CD4-positive, alpha-beta memory T cell (primary cell): ENCODE data around the gene ITGAD. TPM values are rescaled to one million over a fixed set of nuclear protein-coding genes. Genes with fewer than 3 reads are reported as not detected.
A peak's percentile ranks its signal among the peaks of the same experiment; 100 is the strongest.

Experiments used
- CTCF ChIA-PET: fragments of 350-600 bp; sonication (Branson Sonifier 250); formaldehyde crosslinking; loops from one replicate; lab custom pipeline; 2021; ENCODE audit warnings: inconsistent platforms; ENCODE audit not compliant: partially characterized antibody; lab: Charles Lee
- POLR2A ChIA-PET: fragments of 350-600 bp; sonication (Branson Sonifier 250); formaldehyde crosslinking; loops from one replicate; lab custom pipeline; 2021; ENCODE audit not compliant: partially characterized antibody; lab: Charles Lee
- DNase-seq, 5 donors: peaks; one replicate each; pipeline versions ENCODE4 v3.0.0 to v3.0.0-alpha.2; 2020 to 2022; ENCODE audit warnings: mixed read lengths in 1 of 5
- H3K27ac ChIP-seq: one replicate; pipeline ENCODE4 v1.7.0; 2013; ENCODE audit warnings: low read depth, low read length
- H3K27me3 ChIP-seq: 2 replicates; pipeline ENCODE4 v1.7.0; 2013; ENCODE audit warnings: mild to moderate bottlenecking, low read length, moderate library complexity; ENCODE audit not compliant: insufficient read depth
- H3K36me3 ChIP-seq: 2 replicates; pipeline ENCODE4 v1.7.0; 2013; ENCODE audit warnings: mild to moderate bottlenecking, low read length, moderate library complexity; ENCODE audit not compliant: insufficient read depth
- H3K4me1 ChIP-seq: 2 replicates; pipeline ENCODE4 v1.7.0; 2013; ENCODE audit warnings: mild to moderate bottlenecking, low read length, moderate library complexity; ENCODE audit not compliant: insufficient read depth
- H3K4me3 ChIP-seq, 2 donors: one replicate each; pipeline ENCODE4 v1.7.0; 2013; ENCODE audit warnings: low read length in 2 of 2, mild to moderate bottlenecking in 1 of 2
- H3K9me3 ChIP-seq, 2 donors: one replicate each; pipeline ENCODE4 v1.7.0; 2013; ENCODE audit warnings: low read length in 2 of 2, control low read depth in 1 of 2; ENCODE audit not compliant: control insufficient read depth in 1 of 2
- H3K27ac Mint-ChIP-seq, 7 donors: one replicate each; pipeline ENCODE4 v1.8.0; 2020 to 2021; ENCODE audit warnings: mixed read lengths in 7 of 7, mild to moderate bottlenecking in 6 of 7, inconsistent platforms in 3 of 7, moderate library complexity in 3 of 7
- H3K27me3 Mint-ChIP-seq, 2 donors: one replicate each; pipeline ENCODE4 v1.8.0; 2020 to 2021; ENCODE audit warnings: mixed read lengths in 2 of 2
- H3K36me3 Mint-ChIP-seq, 2 donors: one replicate each; pipeline ENCODE4 v1.8.0; 2020 to 2021; ENCODE audit warnings: mixed read lengths in 2 of 2, inconsistent platforms in 1 of 2, mild to moderate bottlenecking in 1 of 2
- H3K4me1 Mint-ChIP-seq, 4 donors: one replicate each; pipeline ENCODE4 v1.8.0; 2020 to 2021; ENCODE audit warnings: mixed read lengths in 4 of 4, mild to moderate bottlenecking in 1 of 4
- H3K4me3 Mint-ChIP-seq, 8 donors: one replicate each; pipeline ENCODE4 v1.8.0; 2020 to 2021; ENCODE audit warnings: mixed read lengths in 8 of 8, mild to moderate bottlenecking in 7 of 8, moderate library complexity in 6 of 8, inconsistent platforms in 3 of 8
- H3K9me3 Mint-ChIP-seq, 8 donors: one replicate each; pipeline ENCODE4 v1.8.0; 2020 to 2021; ENCODE audit warnings: mixed read lengths in 8 of 8, mild to moderate bottlenecking in 5 of 8, inconsistent platforms in 3 of 8, moderate library complexity in 1 of 8
- intact Hi-C: fragments of 100-400 bp; cut with micrococcal nuclease; formaldehyde crosslinking; loops from one replicate; pipeline ENCODE4 v1.15.1; 2023
- polyA plus RNA-seq, 2 donors: library from polyadenylated mRNA; unstranded; fragments of 300-500 nt; fragmentation: Illumina TruSeq; gene quantifications; one replicate each; pipeline ENCODE4 v1.2.3, GENCODE V29; 2021
- total RNA-seq, 2 experiments: library from RNA; stranded (reverse); gene quantifications; one replicate each; pipeline ENCODE4 v1.2.3, GENCODE V29; 2021

ITGAD gene
- total and polyA plus RNA-seq, 4 experiments from 2014 or later: 0.07 TPM; not detected in 3

DNA sequence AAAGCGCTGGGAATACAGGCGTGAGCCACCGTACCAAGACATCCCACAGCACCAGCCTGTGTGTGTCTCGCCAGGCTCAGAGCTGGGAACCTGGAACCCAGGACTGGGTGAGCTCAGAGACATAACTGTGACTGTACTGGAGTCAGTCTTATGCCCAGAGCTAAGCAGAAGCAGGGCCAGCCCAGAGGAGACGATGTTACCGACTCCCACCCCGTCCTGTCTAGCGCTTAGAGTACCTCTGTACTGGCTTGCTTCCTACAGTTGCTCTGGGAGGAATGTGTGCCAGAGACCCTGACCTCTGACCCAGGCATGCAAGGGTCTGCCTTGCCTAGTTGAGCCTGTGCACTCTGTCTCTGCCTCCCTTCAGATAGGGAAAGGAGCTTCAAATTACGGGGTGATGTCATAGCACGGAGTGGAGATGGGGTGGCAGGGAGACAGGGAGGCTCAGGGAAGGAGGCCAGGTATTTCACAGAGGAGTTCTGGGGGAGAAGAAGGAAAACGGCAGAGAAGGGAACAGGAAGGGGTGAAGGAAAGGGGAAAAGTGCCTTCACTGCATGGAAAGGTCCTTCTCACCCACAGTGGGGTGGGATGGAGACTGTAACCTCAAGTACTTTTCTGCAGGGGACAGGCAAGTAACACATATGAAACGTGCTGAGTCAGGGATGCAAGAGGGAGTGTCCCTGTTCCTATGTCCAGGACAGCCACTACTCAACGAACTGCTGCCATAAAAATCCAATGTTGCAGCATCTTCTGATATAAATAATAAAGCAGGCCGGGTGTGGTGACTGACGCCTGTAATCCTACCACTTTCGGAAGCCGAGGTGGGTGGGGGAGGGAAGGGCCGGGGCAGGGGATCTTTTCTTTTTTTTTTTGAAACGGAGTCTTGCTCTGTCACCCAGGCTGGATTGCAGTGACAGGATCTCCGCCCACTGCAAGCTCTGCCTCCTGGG lies 60.4 kb downstream of the ITGAD start:
- Mint-ChIP-seq H3K36me3 (peaks cover 0 to 4% of the 10 kb centered on the region in 2 donors), H3K9me3 (peaks cover 0 to 1% (median 0%) of the 10 kb centered on the region in 8 donors), H3K4me3 (no peak overlapping the region), H3K27ac (peak overlapping the region in 5 of 7 donors; percentile 1 to 92 (median 65)), H3K4me1 (peaks cover 24 to 45% (median 35%) of the 10 kb centered on the region in 4 donors), H3K27me3 (no peaks in the 10 kb centered on the region)
- Histone ChIP-seq H3K27me3 (no peaks in the 10 kb centered on the region), H3K4me3 (no peak overlapping the region), H3K9me3 (no peaks in the 10 kb centered on the region), H3K36me3 (no peaks in the 10 kb centered on the region), H3K4me1 (peaks cover 35% of the 10 kb centered on the region), H3K27ac (no peak overlapping the region)
- CTCF ChIA-PET: interaction anchor here (2.4 to 5.3 kb wide), 2 partner anchors 10 to 415 kb away, joined by 7 to 36 read pairs; partner anchors contain the start of gene ZNF843
- POLR2A ChIA-PET: no interaction called here
- DNase-seq: no peak
- intact Hi-C loops: no loop called here

DNA sequence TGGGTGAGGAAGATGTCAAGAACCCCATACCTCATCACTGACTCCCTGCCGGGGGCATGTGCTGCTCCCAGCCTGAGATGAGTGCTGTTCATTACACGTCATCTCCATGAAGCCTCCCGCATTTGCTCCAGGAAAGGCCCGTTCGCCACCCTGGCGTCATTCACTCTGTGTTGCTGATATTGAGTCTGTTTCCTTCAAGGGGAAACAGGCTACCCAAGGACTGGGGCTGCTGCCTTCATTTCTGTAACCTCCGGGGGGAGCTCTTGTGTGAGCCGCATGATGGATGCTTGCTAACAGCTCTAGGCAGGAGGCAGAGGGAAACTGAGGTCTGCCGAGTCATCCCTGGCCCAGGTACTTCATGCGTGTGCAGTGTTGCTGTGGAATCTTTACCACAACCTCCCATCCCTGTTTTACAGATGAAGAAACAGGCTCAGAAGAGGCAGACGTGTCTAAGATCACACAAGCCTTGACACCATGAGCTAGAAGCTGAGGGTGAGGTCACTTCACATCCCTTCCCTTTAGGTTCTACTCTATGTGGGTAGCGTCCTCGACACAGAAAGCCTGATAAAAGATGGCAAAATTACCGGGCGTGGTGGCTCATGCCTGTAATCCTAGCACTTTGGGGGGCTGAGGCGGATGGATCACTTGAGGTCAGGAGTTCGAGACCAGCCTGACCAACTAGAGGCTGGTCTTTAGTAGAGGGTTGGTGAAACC lies 62.6 kb downstream of the ITGAD start:
- ChIA-PET CTCF (interaction anchor here (0.7 to 5.3 kb wide), 11 partner anchors 12 to 428 kb away, joined by 3 to 36 read pairs (median 4); partner anchors contain the start of genes ZNF267 and ZNF843), POLR2A (interaction anchor here (0.6 to 1.1 kb wide), 7 partner anchors 13 to 657 kb away, joined by 3 read pairs; partner anchors contain the start of genes FUS and ZNF843)
- peaks cover 30 to 65% (median 43%) of the 10 kb centered on the region in 4 donors for H3K4me1 Mint-ChIP-seq
- H3K27me3 Mint-ChIP-seq: no peaks in the 10 kb centered on the region
- peak in 2 of 5 donors; percentile 10 to 22 for DNase-seq
- Histone ChIP-seq H3K36me3 (no peaks in the 10 kb centered on the region), H3K4me3 (no peak overlapping the region), H3K4me1 (peaks cover 47% of the 10 kb centered on the region), H3K27me3 (no peaks in the 10 kb centered on the region), H3K9me3 (no peaks in the 10 kb centered on the region), H3K27ac (no peak overlapping the region)
- H3K9me3 Mint-ChIP-seq: peaks cover 0 to 4% (median 0%) of the 10 kb centered on the region in 8 donors
- intact Hi-C loops: loop anchor here (1.0 to 5.0 kb wide), 3 partner anchors 242 to 413 kb away; a partner anchor contains a TSS
- H3K27ac Mint-ChIP-seq: peak overlapping the region; percentile 9 to 94 (median 80)
- peak overlapping the region in 6 of 8 donors; percentile 12 to 52 (median 36) for H3K4me3 Mint-ChIP-seq
- H3K36me3 Mint-ChIP-seq: peaks cover 0 to 10% of the 10 kb centered on the region in 2 donors

DNA sequence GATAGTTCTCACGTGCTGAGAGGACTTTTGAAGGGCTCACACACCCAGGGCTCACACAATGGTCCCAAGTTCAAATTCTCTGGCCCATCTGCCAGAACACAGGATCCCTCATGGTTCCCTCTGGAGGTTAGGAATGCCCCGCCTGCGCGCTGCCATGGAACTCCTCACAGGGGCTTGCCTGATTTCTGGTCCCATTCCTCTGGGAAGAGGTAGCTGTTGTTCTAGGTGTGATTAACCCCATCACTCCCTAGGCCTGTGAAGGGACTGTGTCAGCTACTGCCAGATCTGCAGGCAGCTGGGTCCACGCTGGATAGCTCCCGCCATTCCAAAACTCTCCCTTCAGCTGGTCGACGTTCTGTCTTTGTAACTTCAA lies 63.8 kb downstream of the ITGAD start:
- no peaks in the 10 kb centered on the region for H3K27me3 ChIP-seq
- Mint-ChIP-seq H3K9me3 (peaks cover 0 to 4% (median 0%) of the 10 kb centered on the region in 8 donors), H3K4me3 (peak overlapping the region in 2 of 8 donors; percentile 20 to 32), H3K36me3 (peaks cover 0 to 10% of the 10 kb centered on the region in 2 donors), H3K27me3 (no peaks in the 10 kb centered on the region), H3K4me1 (peaks cover 28 to 64% (median 42%) of the 10 kb centered on the region in 4 donors), H3K27ac (peak overlapping the region in 5 of 7 donors; percentile 17 to 94 (median 47))
- peaks cover 53% of the 10 kb centered on the region for H3K4me1 ChIP-seq
- no peak overlapping the region for H3K27ac ChIP-seq
- H3K9me3 ChIP-seq: no peaks in the 10 kb centered on the region
- intact Hi-C loops: loop anchor here (5.0 kb wide), 2 partner anchors 240 to 255 kb away; a partner anchor contains a TSS
- ChIA-PET CTCF (interaction anchor here (0.7 to 5.3 kb wide), 7 partner anchors 8 to 503 kb away, joined by 3 to 36 read pairs (median 11); partner anchors contain the start of genes ZNF267 and ZNF843), POLR2A (interaction anchor here (0.7 to 4.1 kb wide), 3 partner anchors 9 to 277 kb away, joined by 3 to 26 read pairs (median 12); partner anchors contain the start of gene FUS)
- DNase-seq: no peak
- H3K36me3 ChIP-seq: no peaks in the 10 kb centered on the region
- H3K4me3 ChIP-seq: no peak overlapping the region

DNA sequence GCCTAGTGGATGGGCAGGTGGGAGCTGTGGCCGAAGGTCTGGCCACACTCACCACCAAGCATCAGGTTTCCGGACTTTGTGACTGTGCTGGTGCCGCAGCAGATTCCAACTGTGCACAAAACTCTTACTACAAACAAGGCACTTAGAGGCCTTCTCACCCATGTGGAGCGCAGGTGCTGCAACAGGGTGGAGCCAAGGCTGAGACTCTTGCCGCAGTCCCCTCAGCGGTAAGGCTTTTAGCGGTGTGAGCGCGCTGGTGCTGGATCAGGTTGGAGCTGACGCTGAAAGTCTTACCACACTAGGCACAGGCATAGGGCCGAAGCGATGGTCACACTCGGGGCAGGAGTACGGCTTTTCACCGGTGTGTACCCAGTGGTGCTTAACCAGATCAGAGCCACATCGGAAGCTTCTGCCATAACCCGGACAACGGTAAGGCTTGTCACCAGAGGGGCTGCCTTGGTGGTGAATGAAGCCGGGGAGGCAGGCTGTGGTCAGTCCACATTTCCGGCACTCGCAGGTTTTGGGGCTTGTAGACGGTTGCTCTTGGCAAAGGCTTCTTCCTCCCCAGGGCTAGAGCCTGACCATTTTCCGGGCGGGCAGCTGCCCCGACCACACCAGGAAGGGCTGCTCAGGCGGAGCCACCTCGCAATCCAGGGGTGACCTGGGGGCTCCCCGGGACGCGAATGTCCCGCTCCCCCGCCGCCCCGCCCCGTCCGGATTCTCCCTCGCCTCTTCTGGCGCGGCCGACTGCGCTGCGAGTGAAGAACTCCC lies 65.1 kb downstream of the ITGAD start:
- ChIA-PET POLR2A (interaction anchor here (0.8 to 4.2 kb wide), 24 partner anchors 7 to 583 kb away, joined by 3 to 72 read pairs (median 11); partner anchors contain the start of genes COX6A2, FUS, KAT8 and PYCARD), CTCF (interaction anchor here (0.7 to 5.3 kb wide), 14 partner anchors 14 to 518 kb away, joined by 3 to 36 read pairs (median 6); partner anchors contain the start of genes RUSF1, ZNF267 and ZNF843)
- no peaks in the 10 kb centered on the region for H3K27me3 ChIP-seq
- peak overlapping the region; percentile 99 for H3K27ac ChIP-seq
- Mint-ChIP-seq H3K9me3 (peaks cover 0 to 4% (median 0%) of the 10 kb centered on the region in 8 donors), H3K36me3 (peaks cover 5 to 16% of the 10 kb centered on the region in 2 donors), H3K27me3 (no peaks in the 10 kb centered on the region), H3K4me1 (peaks cover 28 to 63% (median 41%) of the 10 kb centered on the region in 4 donors), H3K27ac (peak overlapping the region; percentile 92 to 98 (median 95)), H3K4me3 (peak overlapping the region; percentile 91 to 95 (median 94))
- no peaks in the 10 kb centered on the region for H3K9me3 ChIP-seq
- peaks cover 53% of the 10 kb centered on the region for H3K4me1 ChIP-seq
- peak; percentile 57 to 80 (median 58) for DNase-seq
- peak overlapping the region; percentile 79 to 95 for H3K4me3 ChIP-seq
- H3K36me3 ChIP-seq: no peaks in the 10 kb centered on the region
- intact Hi-C loops: loop anchor here (2.0 to 5.0 kb wide), 4 partner anchors 15 to 799 kb away; partner anchors contain the start of genes FBRS and ZNF843

DNA sequence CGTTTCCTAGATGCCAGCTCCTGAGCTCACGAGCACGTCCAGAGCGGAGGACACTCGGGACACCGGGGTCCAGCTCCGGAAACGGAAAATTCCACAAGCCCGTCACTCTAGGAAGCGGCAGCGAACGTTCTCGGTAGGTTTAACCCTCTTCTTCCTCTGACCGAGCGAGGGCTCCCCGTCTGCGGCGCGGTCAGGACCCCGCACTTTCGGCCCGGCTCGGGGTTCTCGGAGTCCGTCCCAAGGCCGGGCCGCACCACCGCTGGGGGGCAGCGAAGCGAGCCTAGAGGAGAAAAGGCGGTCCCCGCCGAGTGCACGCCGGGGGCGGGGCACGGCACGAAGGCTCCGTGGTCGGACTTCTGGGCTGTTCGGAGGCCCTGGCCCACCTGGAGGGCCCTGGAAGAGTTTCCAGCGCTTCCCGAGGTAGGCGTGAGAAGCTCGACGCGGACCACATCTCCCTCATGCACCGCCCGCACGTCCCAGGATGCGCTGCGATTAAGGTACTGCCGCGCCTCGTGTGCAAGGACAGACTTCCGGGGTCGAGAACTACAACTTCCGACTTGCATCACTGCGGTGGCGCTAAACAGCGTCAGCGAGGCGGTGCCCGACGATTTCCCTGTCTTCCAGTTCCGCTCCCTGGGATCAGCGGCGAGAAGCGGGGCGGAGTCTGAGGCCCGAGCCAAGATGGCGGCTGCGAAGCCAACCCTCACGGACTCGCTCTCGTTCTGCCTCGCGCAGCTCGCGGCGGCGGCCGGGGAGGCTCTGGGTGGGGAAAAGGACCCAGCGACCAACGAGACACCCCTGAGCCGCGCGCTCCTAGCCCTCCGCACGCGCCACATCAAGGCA lies 65.9 kb downstream of the ITGAD start, which contains the start of gene ARMC5:
ARMC5 (plus strand) TSS at position 658 of the 843 bp plus-strand sequence; CDS start at position 682, 24 bp downstream.
- intact Hi-C loops: loop anchor here (1.0 to 5.0 kb wide), 15 partner anchors 16 to 800 kb away; partner anchors contain the start of genes FBRS, FBXL19, KAT8 and RUSF1
- peaks cover 11 to 21% of the 10 kb centered on the region in 2 donors for H3K36me3 Mint-ChIP-seq
- peak within 1 kb of the TSS; percentile 91 to 95 (median 94) for H3K4me3 Mint-ChIP-seq
- peaks cover 0 to 4% (median 0%) of the 10 kb centered on the region in 8 donors for H3K9me3 Mint-ChIP-seq
- H3K27me3 Mint-ChIP-seq: no peaks in the 10 kb centered on the region
- Histone ChIP-seq H3K4me3 (peak within 1 kb of the TSS; percentile 79 to 95), H3K27me3 (no peaks in the 10 kb centered on the region), H3K36me3 (no peaks in the 10 kb centered on the region), H3K27ac (peak within 1 kb of the TSS; percentile 99), H3K9me3 (no peaks in the 10 kb centered on the region), H3K4me1 (peaks cover 53% of the 10 kb centered on the region)
- ChIA-PET POLR2A (interaction anchor here (0.8 to 4.2 kb wide), 31 partner anchors 8 to 800 kb away, joined by 3 to 72 read pairs (median 9); partner anchors contain the start of genes COX6A2, FUS, KAT8 and PYCARD), CTCF (interaction anchor here (0.7 to 5.3 kb wide), 14 partner anchors 15 to 518 kb away, joined by 3 to 36 read pairs (median 6); partner anchors contain the start of genes RUSF1, ZNF267 and ZNF843)
- peak within 1 kb of the TSS; percentile 94 to 99 (median 98) for H3K27ac Mint-ChIP-seq
- peaks cover 25 to 60% (median 37%) of the 10 kb centered on the region in 4 donors for H3K4me1 Mint-ChIP-seq
- DNase-seq: peak; percentile 98 to 99 (median 99)
